DND-41 (cell line): ENCODE measurements around the gene MEX3C.

Experiments
- ATAC-seq: fragments of 200-7000 bp; cut with Tn5 transposase; 3 replicates; pipeline ENCODE4 v1.9.1; 2021; ENCODE audit warnings: low read depth; ENCODE audit not compliant: insufficient read depth
- DNase-seq: peaks from one replicate; pipeline ENCODE4 v3.0.0-alpha.2; 2020
- H2AFZ ChIP-seq: 2 replicates; pipeline ENCODE4 v1.6.0; 2012; ENCODE audit warnings: low read depth, low read length
- H3K27ac ChIP-seq: 2 replicates; pipeline ENCODE4 v1.5.1; 2012; ENCODE audit warnings: low read length, inconsistent platforms
- H3K27me3 ChIP-seq: fragments of 200-600 bp; sonication (generic); 2 replicates; pipeline ENCODE4 v1.6.0; 2012; ENCODE audit warnings: low read length, mild to moderate bottlenecking, inconsistent platforms; ENCODE audit not compliant: insufficient read depth, poor library complexity
- H3K36me3 ChIP-seq: 2 replicates; pipeline ENCODE4 v1.5.1; 2012; ENCODE audit warnings: low read length, inconsistent platforms; ENCODE audit not compliant: insufficient read depth
- H3K4me1 ChIP-seq: 2 replicates; pipeline ENCODE4 v1.5.1; 2012; ENCODE audit warnings: mild to moderate bottlenecking, low read length; ENCODE audit not compliant: insufficient read depth
- H3K4me2 ChIP-seq: 2 replicates; pipeline ENCODE4 v1.6.0; 2012; ENCODE audit warnings: mild to moderate bottlenecking, moderate library complexity, low read length, inconsistent platforms; ENCODE audit not compliant: insufficient read depth
- H3K4me3 ChIP-seq, 2 experiments: fragments of 200-600 bp in 1 of 2; shearing (Covaris generic) in 1 of 2; 2 replicates each; pipeline ENCODE4 v1.5.1; 2012 to 2016; ENCODE audit warnings: inconsistent platforms in 2 of 2, low read length in 2 of 2, mild to moderate bottlenecking in 2 of 2, low read depth in 1 of 2, moderate library complexity in 1 of 2
- H3K79me2 ChIP-seq: 2 replicates; pipeline ENCODE4 v1.6.0; 2012; ENCODE audit warnings: low read length, inconsistent platforms; ENCODE audit not compliant: insufficient read depth
- H3K9ac ChIP-seq: 2 replicates; pipeline ENCODE4 v1.6.0; 2012; ENCODE audit warnings: low read depth, mild to moderate bottlenecking, inconsistent platforms, low read length, moderate library complexity
- H3K9me3 ChIP-seq: 2 replicates; pipeline ENCODE4 v1.5.1; 2012; ENCODE audit warnings: low read length, moderate library complexity, mild to moderate bottlenecking, inconsistent platforms; ENCODE audit not compliant: insufficient read depth, severe bottlenecking
- H4K20me1 ChIP-seq: 2 replicates; pipeline ENCODE4 v1.6.0; 2012; ENCODE audit warnings: low read length; ENCODE audit not compliant: insufficient read depth
- CTCF ChIP-seq: IDR thresholded peaks from 2 replicates; pipeline ENCODE4 v1.5.1; 2012; ENCODE audit warnings: borderline replicate concordance, low read length, moderate library complexity, mild to moderate bottlenecking; ENCODE audit not compliant: poor library complexity, severe bottlenecking; ENCODE audit errors: extremely low read depth
- EZH2 ChIP-seq: IDR thresholded peaks from 3 replicates; pipeline ENCODE4 v1.6.1; 2012; ENCODE audit warnings: borderline replicate concordance, low read depth, mild to moderate bottlenecking, moderate library complexity, low read length, inconsistent platforms; ENCODE audit not compliant: severe bottlenecking

Gene MEX3C

GRCh38 chr18:51188024-51188701 is 9.3 kb downstream of the MEX3C start:
- Histone ChIP-seq H3K27ac (no peak overlapping the region), H2AFZ (no peak overlapping the region), H4K20me1 (peaks cover 82% of the 10 kb centered on the region), H3K79me2 (peaks cover 100% of the 10 kb centered on the region), H3K36me3 (peaks cover 54% of the 10 kb centered on the region), H3K4me3 (no peak overlapping the region), H3K4me1 (peaks cover 22% of the 10 kb centered on the region; the same call in 1 of the 2 replicates), H3K9me3 (no peaks in the 10 kb centered on the region), H3K4me2 (no peak overlapping the region), H3K9ac (no peak overlapping the region), H3K27me3 (no peaks in the 10 kb centered on the region)
- no peak; the same call in 2 of the 3 replicates for ATAC-seq
- DNase-seq = no peak
- TF ChIP-seq EZH2 (no peak), CTCF (no peak)

DNA sequence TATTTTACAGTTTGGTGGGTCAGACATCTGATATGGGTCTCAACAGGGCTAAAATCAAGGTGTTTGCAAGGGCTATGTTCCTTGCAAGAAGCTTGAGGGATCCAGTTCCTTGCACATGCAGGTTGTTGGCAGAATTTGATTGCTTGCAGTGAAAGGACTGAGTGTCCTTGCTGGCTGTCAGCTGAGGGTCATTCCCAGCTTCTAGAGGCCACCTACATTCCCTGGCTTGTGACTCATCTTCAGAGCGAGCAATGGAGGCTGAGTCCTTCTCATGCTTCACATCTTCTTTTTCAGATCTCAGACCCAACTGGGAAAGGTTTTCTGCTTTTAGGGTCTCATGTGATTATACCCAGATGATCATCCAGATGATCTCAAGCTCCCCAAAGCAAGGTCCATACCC is 12.4 kb downstream of the MEX3C start:
- Histone ChIP-seq H2AFZ (no peak overlapping the region), H3K9me3 (no peaks in the 10 kb centered on the region), H3K27me3 (no peaks in the 10 kb centered on the region), H3K27ac (no peak overlapping the region), H3K4me1 (0 out of 2 replicates have a peak, but pooled peaks cover 2% of the 10 kb centered on the region), H3K4me3 (no peak overlapping the region), H3K79me2 (peaks cover 100% of the 10 kb centered on the region), H3K9ac (no peak overlapping the region), H3K4me2 (no peak overlapping the region), H3K36me3 (peaks cover 41% of the 10 kb centered on the region), H4K20me1 (peaks cover 86% of the 10 kb centered on the region)
- DNase-seq (no peak), ATAC-seq (no peak)
- TF ChIP-seq CTCF = no peak
- TF ChIP-seq EZH2 = no peak

DNA sequence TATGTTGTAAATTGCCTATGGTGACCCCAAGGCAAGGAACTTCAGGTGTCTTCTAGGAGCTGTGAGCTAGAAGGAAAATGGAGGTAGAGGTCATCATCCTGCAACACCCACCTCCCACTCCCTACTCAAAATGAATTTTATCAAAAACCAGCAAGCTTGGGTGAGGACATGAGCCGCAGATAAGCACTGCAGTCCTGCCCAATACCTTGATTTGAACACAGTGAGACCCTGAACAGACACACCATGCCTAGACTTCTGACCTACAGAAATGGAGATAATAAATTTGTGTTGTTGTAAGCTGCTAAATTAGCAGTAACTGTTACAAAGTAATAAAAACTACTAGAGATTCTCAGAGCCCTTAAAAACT is 13.4 kb downstream of the MEX3C start:
- Histone ChIP-seq H3K4me1 (0 out of 2 replicates have a peak, but pooled peaks cover 2% of the 10 kb centered on the region), H3K9ac (no peak overlapping the region), H3K36me3 (peaks cover 41% of the 10 kb centered on the region), H3K9me3 (no peaks in the 10 kb centered on the region), H3K27ac (no peak overlapping the region), H2AFZ (no peak overlapping the region), H3K27me3 (no peaks in the 10 kb centered on the region), H3K4me3 (no peak overlapping the region), H4K20me1 (peaks cover 93% of the 10 kb centered on the region), H3K79me2 (peaks cover 100% of the 10 kb centered on the region), H3K4me2 (no peak overlapping the region)
- ATAC-seq (no peak), DNase-seq (no peak)
- TF ChIP-seq EZH2 = no peak
- no peak for TF ChIP-seq CTCF
